HG03039 (cell line): ENCODE data around the gene PCSK5.
"Not testable (repeated sequence)": the region's sequence is repeated elsewhere in the genome, so short reads cannot be mapped to it uniquely, and the experiment has no call there.

Experiments
- ATAC-seq: cut with Tn5 transposase; IDR thresholded peaks from one replicate; pipeline ENCODE4 v1.9.1; 2021; ENCODE audit warnings: mild to moderate bottlenecking, moderate library complexity; ENCODE audit not compliant: unreplicated experiment

The PCSK5 gene

DNA sequence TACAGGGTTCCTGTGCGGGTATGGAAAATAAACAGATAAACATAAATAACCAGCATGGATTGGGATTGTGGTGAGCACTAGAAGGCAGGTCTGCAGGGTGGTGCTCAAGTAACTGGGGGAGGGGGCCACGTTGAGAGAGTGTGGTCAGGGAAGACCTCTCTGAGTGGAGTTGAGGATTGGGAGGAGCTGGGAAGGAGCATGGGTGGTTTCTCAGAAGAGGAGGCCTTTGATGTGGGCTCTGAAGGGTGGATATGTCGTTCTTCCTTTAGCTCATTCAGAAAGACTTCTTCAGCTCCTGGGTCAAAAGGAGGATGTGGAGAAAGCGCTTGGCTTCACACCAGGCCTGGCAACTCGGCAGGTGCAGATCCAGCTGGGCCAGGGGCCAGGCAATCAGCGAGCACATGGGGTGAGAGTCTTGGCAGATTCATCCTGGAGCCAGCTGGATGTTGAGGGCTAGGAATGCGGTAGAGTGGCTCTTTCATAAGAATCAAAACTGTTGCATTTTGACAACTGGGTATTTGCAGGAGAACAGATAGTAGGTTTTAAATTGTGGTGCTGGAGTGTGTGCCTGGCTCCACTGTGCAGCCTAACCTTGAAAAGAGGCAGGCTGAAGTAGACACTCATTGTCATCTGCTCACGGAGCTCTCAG is 71.7 kb downstream of the PCSK5 start:
- no peak for ATAC-seq

GRCh38 chr9:75962662-75963036 is 72.2 kb downstream of the PCSK5 start:
- ATAC-seq, result no peak

DNA sequence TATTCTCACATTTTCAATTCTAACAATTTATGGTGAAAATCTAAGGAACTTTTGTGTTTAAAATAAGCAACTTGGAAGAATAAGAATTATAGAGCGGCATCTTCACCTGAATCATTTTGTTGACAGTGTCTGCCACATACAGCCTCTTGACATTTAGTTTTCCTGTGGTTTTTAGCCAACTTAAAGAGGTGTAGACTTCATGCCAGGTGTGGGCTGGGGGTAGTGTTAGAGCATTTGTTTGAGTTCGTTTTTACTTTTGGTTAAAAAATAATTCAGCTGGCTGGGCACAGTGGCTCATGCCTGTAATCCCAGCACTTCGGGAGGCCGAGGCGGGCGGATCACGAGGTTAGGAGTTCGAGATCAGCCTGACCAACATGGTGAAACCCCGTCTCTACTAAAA is 72.8 kb downstream of the PCSK5 start:
- not testable (repeated sequence) for ATAC-seq

DNA sequence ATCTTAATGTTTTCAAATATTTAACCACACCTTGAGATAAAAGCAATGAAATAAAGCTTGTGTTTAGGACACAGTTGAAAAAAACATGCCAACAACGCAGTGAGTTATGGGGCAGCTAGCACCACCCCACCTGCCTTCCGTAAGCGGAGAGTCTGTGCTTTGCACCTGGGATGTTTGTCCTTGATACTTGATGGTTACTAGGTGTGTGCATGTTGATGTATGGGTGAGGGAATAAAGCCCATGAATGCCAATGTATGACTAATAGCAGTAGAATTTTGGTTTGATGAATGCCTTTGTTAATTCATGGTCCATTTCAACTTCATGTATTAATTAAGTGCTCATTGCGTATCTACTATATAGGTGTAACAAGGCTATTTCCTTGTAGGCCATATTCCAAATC is 74.0 kb downstream of the PCSK5 start:
- no peak for ATAC-seq

DNA sequence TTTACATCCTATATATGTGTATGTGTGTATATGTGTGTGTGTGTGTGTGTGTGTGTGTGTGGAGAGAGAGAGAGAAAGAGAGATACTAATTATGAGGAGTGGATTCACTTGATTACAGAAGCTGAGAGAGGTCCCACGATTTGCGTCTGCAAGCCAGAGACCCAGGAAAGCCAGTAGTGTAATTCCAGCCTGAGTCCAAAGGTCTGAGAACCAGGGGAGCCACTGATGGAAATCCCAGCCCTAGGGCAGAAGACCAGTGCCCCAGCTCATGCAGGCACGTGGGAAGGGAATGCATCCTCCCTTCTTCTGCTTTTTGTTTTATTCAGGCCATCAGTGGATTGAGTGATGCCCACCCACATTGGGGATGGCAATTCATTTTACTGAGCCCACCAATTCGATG is 74.8 kb downstream of the PCSK5 start:
- ATAC-seq, result no peak

DNA sequence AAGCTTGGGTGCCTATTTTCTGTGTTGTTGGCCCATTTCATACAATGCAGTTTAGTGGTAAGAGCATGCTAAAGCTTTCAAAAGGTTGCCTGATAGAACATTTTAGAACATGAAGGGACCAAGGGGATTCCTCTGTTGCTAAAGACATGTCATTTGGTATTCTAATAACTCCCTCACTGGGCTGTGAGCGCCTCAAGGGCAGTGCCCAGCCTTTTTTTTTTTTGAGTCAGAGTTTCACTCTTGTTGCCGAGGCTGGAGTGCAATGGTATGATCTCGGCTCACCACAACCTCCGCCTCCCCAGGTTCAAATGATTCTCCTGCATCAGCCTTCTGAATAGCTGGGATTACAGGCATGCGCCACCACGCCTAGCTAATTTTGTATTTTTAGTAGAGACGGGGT is 77.1 kb downstream of the PCSK5 start:
- ATAC-seq, result no peak

DNA sequence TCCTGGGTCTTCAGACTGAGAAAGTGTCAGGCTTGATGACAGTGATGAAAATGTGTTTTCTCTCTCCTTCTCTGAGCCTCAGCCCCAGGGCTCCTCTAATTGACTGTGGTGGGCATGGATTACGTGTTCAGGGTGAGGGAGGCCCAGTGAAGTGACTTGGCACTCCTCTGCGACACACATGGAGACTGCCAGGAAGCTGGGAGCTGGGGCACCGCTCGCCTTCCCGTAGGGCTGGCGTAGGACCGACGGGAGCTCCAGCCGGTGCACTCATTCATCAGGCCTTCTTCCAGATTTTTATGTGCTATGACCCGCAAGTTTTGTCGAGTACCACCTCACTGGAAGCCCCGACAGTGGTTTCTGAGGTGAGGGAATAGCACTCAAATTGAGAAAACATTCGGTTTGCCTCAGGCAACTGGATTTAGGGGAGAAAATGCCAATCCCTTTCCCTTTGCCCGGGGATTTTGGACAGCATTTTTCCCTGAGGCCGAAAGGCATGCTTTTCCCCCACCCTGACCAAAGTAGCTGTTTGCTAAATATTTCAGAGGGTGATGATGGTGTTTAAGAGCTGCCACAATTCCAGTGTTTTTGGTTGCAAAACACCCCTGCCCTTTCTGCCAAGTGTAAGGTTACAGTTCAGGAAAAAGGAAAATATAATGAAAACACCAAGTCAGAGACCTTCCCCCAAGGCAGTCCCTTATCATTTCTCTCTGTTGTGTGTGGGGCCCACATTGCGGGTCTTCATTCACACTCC is 83.7 kb downstream of the PCSK5 start:
- no peak for ATAC-seq

- no peak for ATAC-seq
These were observed 84.6 kb downstream of the PCSK5 start for GRCh38 chr9:75975071-75975470.

DNA sequence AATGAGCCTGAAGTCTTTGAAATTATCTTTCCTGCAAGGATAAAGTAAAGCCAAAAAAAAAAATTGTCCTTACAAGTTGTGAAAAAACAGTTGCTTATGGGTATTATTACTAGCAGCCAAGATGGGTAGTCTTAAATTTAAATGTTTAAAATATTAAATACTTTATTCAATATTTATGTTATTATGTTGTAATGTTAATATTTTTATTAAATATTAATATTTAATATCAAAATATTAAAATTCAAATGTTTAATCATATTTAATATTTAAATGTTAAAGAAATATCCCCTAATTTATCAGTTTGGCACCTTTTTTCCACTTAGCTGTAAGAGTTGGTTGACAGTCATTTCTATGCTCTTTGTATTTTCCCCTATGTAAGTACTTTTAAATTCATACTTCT is 86.1 kb downstream of the PCSK5 start:
- ATAC-seq, result no peak

GRCh38 chr9:75979362-75979761 is 88.9 kb downstream of the PCSK5 start:
- ATAC-seq, result no peak

DNA sequence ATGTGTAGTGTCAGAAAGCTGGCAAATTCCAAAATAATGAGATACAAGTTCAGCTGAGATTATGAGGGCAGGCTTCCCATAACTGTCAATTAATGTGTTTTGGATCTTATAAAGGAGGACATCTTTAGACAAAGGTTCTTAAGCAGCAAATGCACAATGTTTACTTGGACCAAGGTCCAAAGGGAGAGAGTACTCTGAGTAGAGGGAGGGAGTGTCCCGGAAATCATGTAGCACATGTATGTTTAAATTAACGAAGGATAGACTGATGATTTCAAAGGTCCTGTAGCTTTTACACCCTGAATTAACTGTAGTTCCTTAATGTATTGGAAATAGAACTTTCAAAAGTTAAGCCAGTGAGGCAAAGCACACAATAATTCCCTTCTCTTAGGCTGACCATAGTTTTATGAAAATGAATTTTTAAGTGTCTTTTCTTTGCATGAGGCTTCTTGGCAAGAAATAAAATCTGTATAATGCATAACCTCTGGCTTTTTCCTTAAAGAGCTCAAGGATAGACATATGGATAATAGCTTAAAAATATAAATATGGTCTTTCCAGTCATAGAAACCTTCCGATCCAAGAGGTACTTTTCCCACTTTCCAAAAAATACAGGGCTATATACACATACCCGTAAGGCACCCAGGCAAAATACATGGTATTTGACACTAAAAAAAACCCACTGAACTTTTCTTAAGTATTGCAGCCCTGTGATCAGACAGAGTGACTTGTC is 93.0 kb downstream of the PCSK5 start:
- ATAC-seq, result no peak

DNA sequence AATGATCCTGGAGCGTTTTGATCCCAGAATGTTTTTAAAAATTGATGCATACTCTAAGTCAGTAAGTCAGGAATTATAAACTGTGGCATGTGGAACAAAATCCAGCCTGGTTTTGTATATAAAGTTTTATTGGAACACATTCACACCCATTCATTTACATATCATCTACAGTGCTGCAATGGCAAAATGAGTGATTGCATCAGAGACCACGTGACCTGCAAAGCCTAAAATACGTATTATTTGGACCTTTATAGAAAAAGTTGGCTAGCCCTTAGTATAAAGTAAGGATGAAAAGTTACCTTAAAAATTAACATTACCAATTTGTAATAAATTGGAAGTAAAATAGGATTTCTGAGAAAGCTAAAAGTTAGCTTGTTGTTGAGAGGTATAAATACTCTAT is 95.0 kb downstream of the PCSK5 start:
- ATAC-seq, result no peak

DNA sequence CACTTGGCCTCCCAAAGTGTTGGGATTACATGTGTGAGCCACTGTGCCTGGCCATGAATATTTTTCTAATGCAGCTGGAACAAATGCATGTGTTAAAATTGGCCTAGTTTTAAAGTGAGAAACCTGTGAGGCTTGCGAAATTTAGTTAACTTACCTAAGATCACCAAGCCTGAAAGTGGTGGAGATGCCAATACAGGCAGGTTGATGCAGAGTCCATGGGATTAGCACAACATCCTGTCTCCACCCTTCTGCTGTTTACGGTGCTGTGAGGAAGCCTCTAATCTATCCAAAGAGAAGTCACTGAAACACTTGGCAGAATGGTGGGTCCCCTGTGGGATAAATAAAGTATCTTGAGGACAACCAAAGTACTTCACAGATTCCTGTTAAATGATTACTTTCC is 98.2 kb downstream of the PCSK5 start:
- ATAC-seq, result no peak

GRCh38 chr9:75990156-75990555 is 99.7 kb downstream of the PCSK5 start:
- ATAC-seq, result no peak

GRCh38 chr9:75990576-75991304 is 100.3 kb downstream of the PCSK5 start:
- ATAC-seq, result no peak

DNA sequence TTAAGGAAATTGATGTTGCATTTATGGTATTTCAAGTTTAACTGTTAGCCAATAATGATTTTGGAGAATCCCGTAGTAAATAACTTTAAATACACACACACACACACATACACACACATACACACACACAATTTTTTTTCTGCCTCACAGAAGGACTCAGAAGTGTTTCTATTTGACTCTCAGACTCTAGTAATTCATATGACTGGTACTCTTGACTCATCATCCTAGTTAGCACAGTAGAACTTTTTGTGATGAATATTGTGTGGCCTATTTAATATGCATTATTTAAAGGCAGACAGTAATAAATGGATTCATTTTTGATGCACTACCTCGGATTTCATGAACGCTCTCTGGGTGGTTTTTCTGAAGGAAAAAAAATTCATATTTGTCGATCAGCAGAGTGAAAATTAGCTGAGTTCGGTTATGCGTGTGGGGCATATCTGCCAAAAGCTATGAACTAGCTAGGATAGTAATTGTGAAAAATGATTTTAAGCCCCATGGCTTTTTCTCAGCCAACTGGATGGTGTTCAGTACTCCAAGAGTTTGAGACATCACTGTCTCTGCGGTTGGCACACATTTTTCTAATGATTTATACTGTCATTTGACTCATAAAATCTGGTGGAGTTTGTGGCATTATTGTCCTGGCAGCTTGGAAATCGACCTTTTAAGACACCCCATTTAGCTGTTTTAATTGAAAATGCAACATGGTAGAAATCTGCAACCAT is 102.2 kb downstream of the PCSK5 start:
- ATAC-seq, result no peak

DNA sequence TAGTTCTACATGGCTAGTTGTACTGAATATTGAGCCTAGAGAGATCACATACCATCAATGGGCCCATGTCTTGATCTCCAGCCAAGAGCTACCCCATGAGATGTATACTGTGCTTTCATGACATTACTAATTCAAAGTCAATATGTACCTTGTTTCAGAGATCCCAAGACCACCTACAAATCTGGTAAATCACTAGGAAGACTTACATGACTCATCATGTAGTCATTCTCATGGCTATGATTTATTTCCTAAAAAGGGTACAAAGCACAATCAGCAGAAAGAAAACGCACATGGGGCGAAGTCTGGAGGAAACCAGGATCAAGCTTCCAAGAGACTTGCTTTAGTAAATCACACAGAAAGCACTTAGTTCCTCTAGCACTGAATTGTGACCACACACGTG is 103.0 kb downstream of the PCSK5 start:
- ATAC-seq, result no peak

DNA sequence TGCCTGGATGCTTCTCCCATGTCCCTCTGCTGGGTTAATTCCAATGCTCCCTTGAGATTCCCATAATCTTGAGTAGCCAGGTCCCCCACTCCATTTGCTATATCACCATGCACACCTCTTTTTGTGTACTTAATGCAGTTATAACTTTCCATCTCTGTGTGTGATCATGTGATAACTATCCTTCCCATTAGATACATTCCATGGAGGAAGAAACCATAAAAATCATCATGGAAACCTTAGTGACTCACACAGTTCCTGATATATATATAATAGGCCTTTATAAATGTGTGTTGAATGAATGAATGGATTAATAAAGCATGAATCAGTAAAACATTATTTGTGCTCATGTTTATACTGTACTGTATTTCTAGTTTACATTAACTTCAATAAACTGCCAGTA is 104.6 kb downstream of the PCSK5 start:
- ATAC-seq, result no peak

- no peak for ATAC-seq
These were observed 106.3 kb downstream of the PCSK5 start for GRCh38 chr9:75996726-75997125.

DNA sequence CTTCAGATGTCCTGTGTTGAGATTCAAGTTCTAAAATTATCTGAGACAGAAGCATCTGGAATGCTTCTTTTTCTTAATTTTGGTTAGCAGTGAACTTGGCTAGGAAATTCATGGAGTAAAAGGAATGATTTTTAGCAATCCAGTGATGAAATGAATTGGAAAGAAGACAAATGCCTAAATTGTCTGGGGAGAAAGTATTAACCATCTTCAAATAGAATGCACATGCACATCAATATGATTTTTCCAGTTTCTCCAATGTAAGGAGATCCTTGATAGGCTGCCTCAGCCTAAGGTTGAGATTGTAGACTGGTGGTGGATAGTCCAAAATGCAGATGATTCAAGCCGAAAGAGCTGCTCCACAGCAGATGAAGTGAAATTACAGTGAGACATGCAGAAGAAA is 106.7 kb downstream of the PCSK5 start:
- ATAC-seq, result no peak
